ENCODE results near the gene ANKRD6. TPM values are rescaled to one million over a fixed set of nuclear protein-coding genes. Genes with fewer than 3 reads are reported as not detected.
A peak's percentile ranks its signal among the peaks of the same experiment; 100 is the strongest.

Gene ANKRD6
- total RNA-seq, 1 experiment from 2014 or later: 7.1 TPM

GRCh38 chr6:89483111-89483720 lies 50.3 kb downstream of the ANKRD6 start:
- Histone ChIP-seq H3K9me3 (no peaks in the 10 kb centered on the region), H3K27me3 (no peaks in the 10 kb centered on the region), H3K36me3 (no peaks in the 10 kb centered on the region), H3K4me3 (no peak overlapping the region)
- DNase-seq: no peak

- Histone ChIP-seq H3K36me3 (no peaks in the 10 kb centered on the region), H3K9me3 (no peaks in the 10 kb centered on the region), H3K4me3 (no peak overlapping the region), H3K27me3 (no peaks in the 10 kb centered on the region)
- no peak for DNase-seq
Measured at GRCh38 chr6:89485320-89485719, 52.4 kb downstream of the ANKRD6 start.

GRCh38 chr6:89487864-89488263 lies 54.9 kb downstream of the ANKRD6 start:
- Histone ChIP-seq H3K4me3 (no peak overlapping the region), H3K27me3 (no peaks in the 10 kb centered on the region), H3K9me3 (no peaks in the 10 kb centered on the region), H3K36me3 (no peaks in the 10 kb centered on the region)
- DNase-seq: no peak

GRCh38 chr6:89488438-89488837 lies 55.5 kb downstream of the ANKRD6 start:
- H3K9me3 ChIP-seq: no peaks in the 10 kb centered on the region
- H3K4me3 ChIP-seq: no peak overlapping the region
- H3K36me3 ChIP-seq: no peaks in the 10 kb centered on the region
- no peak for DNase-seq
- no peaks in the 10 kb centered on the region for H3K27me3 ChIP-seq

- Histone ChIP-seq H3K4me3 (no peak overlapping the region), H3K27me3 (no peaks in the 10 kb centered on the region), H3K36me3 (no peaks in the 10 kb centered on the region), H3K9me3 (no peaks in the 10 kb centered on the region)
- no peak for DNase-seq
Measured at GRCh38 chr6:89489078-89489477, 56.1 kb downstream of the ANKRD6 start.

- H3K4me3 ChIP-seq: no peak overlapping the region
- no peak for DNase-seq
- no peaks in the 10 kb centered on the region for H3K36me3 ChIP-seq
- no peaks in the 10 kb centered on the region for H3K27me3 ChIP-seq
- H3K9me3 ChIP-seq: no peaks in the 10 kb centered on the region
Measured at GRCh38 chr6:89492025-89492640, 59.2 kb downstream of the ANKRD6 start.

GRCh38 chr6:89494131-89494793 lies 61.3 kb downstream of the ANKRD6 start:
- H3K36me3 ChIP-seq: no peaks in the 10 kb centered on the region
- H3K27me3 ChIP-seq: peaks cover 4% of the 10 kb centered on the region; the same call in 1 of the 2 replicates
- DNase-seq: no peak
- H3K9me3 ChIP-seq: no peaks in the 10 kb centered on the region
- H3K4me3 ChIP-seq: no peak overlapping the region

- H3K9me3 ChIP-seq: no peaks in the 10 kb centered on the region
- DNase-seq: no peak
- H3K36me3 ChIP-seq: no peaks in the 10 kb centered on the region
- peaks cover 4% of the 10 kb centered on the region; the same call in 1 of the 2 replicates for H3K27me3 ChIP-seq
- no peak overlapping the region for H3K4me3 ChIP-seq
Measured at GRCh38 chr6:89495961-89496535, 63.1 kb downstream of the ANKRD6 start.

- Histone ChIP-seq H3K27me3 (peaks cover 4% of the 10 kb centered on the region; the same call in 1 of the 2 replicates), H3K36me3 (no peaks in the 10 kb centered on the region), H3K9me3 (no peaks in the 10 kb centered on the region), H3K4me3 (no peak overlapping the region)
- DNase-seq: no peak
Measured at GRCh38 chr6:89500611-89501010, 67.7 kb downstream of the ANKRD6 start.

GRCh38 chr6:89501222-89501621 lies 68.3 kb downstream of the ANKRD6 start:
- DNase-seq: no peak
- no peaks in the 10 kb centered on the region for H3K9me3 ChIP-seq
- no peaks in the 10 kb centered on the region for H3K36me3 ChIP-seq
- no peak overlapping the region for H3K4me3 ChIP-seq
- peaks cover 4% of the 10 kb centered on the region; the same call in 1 of the 2 replicates for H3K27me3 ChIP-seq

- H3K9me3 ChIP-seq: no peaks in the 10 kb centered on the region
- no peaks in the 10 kb centered on the region for H3K36me3 ChIP-seq
- DNase-seq: no peak
- peaks cover 4% of the 10 kb centered on the region; the same call in 1 of the 2 replicates for H3K27me3 ChIP-seq
- H3K4me3 ChIP-seq: no peak overlapping the region
Measured at GRCh38 chr6:89501753-89502152, 68.8 kb downstream of the ANKRD6 start.

GRCh38 chr6:89503641-89504040 lies 70.7 kb downstream of the ANKRD6 start:
- no peak for DNase-seq
- Histone ChIP-seq H3K36me3 (no peaks in the 10 kb centered on the region), H3K27me3 (no peaks in the 10 kb centered on the region), H3K9me3 (no peaks in the 10 kb centered on the region), H3K4me3 (no peak overlapping the region)

GRCh38 chr6:89505847-89506246 lies 72.9 kb downstream of the ANKRD6 start:
- Histone ChIP-seq H3K9me3 (no peaks in the 10 kb centered on the region), H3K4me3 (no peak overlapping the region), H3K27me3 (no peaks in the 10 kb centered on the region), H3K36me3 (no peaks in the 10 kb centered on the region)
- no peak for DNase-seq

GRCh38 chr6:89506716-89507617 lies 74.0 kb downstream of the ANKRD6 start:
- DNase-seq: no peak
- no peaks in the 10 kb centered on the region for H3K36me3 ChIP-seq
- no peaks in the 10 kb centered on the region for H3K9me3 ChIP-seq
- H3K4me3 ChIP-seq: no peak overlapping the region
- H3K27me3 ChIP-seq: no peaks in the 10 kb centered on the region

- no peaks in the 10 kb centered on the region for H3K36me3 ChIP-seq
- peak; percentile 12 for DNase-seq
Measured at GRCh38 chr6:89508755-89509563, 76.0 kb downstream of the ANKRD6 start.

GRCh38 chr6:89509777-89510281 lies 76.9 kb downstream of the ANKRD6 start:
- no peaks in the 10 kb centered on the region for H3K9me3 ChIP-seq
- H3K36me3 ChIP-seq: no peaks in the 10 kb centered on the region
- H3K27me3 ChIP-seq: no peaks in the 10 kb centered on the region
- no peak overlapping the region for H3K4me3 ChIP-seq
- DNase-seq: no peak

More at GRCh38 chr6:89508755-89509563, 76.0 kb downstream of the ANKRD6 start:
- no peaks in the 10 kb centered on the region for H3K27me3 ChIP-seq
- H3K4me3 ChIP-seq: no peak overlapping the region
- no peaks in the 10 kb centered on the region for H3K9me3 ChIP-seq
